SK-N-SH treated with all-trans-retinoic acid at 6 μM for 48 hours (cell line): ENCODE measurements around the gene NKX6-2.

Experiments
- ATAC-seq: fragments of 200-7000 bp; cut with Tn5 transposase; 3 replicates; pipeline ENCODE4 v1.9.1; 2020; ENCODE audit warnings: mild to moderate bottlenecking, moderate library complexity
- ARNTL ChIP-seq: fragments of 450-650 bp; formaldehyde crosslinking; IDR thresholded peaks from 2 replicates; pipeline ENCODE4 v1.5.0; 2020; ENCODE audit warnings: low read depth, mild to moderate bottlenecking, moderate library complexity, borderline replicate concordance
- BACH2 ChIP-seq: fragments of 250-450 bp; sonication (Bioruptor Pico); IDR thresholded peaks from 2 replicates; pipeline ENCODE4 v1.9.0; 2021; ENCODE audit warnings: mild to moderate bottlenecking, borderline replicate concordance
- CSDC2 ChIP-seq: fragments of 250-450 bp; sonication (Bioruptor Pico); IDR thresholded peaks from 2 replicates; pipeline ENCODE4 v1.5.0; 2020; ENCODE audit warnings: mild to moderate bottlenecking, moderate library complexity
- ESRRG ChIP-seq: fragments of 250-450 bp; sonication (Bioruptor Pico); IDR thresholded peaks from 2 replicates; pipeline ENCODE4 v1.6.1; 2021; ENCODE audit warnings: mild to moderate bottlenecking
- GLIS3 ChIP-seq: fragments of 250-450 bp; sonication (Bioruptor Pico); IDR thresholded peaks from 2 replicates; pipeline ENCODE4 v1.5.0; 2020; ENCODE audit warnings: mild to moderate bottlenecking, moderate library complexity
- ISL1 ChIP-seq: fragments of 250-450 bp; sonication (Bioruptor Pico); IDR thresholded peaks from 2 replicates; pipeline ENCODE4 v2.1.2; 2022; ENCODE audit warnings: mild to moderate bottlenecking, moderate library complexity
- OSR1 ChIP-seq: fragments of 250-450 bp; sonication (Bioruptor Pico); IDR thresholded peaks from 2 replicates; pipeline ENCODE4 v1.8.0; 2022; ENCODE audit warnings: moderate library complexity, mild to moderate bottlenecking, inconsistent platforms
- PPARA ChIP-seq: fragments of 250-450 bp; sonication (Bioruptor Pico); IDR thresholded peaks from 2 replicates; pipeline ENCODE4 v1.5.0; 2020; ENCODE audit warnings: mild to moderate bottlenecking, borderline replicate concordance
- RARB ChIP-seq: fragments of 250-450 bp; sonication (Bioruptor Pico); IDR thresholded peaks from 2 replicates; pipeline ENCODE4 v1.8.0; 2021; ENCODE audit warnings: mild to moderate bottlenecking, moderate library complexity
- SNAI2 ChIP-seq: fragments of 250-450 bp; sonication (Bioruptor Pico); IDR thresholded peaks from 2 replicates; pipeline ENCODE4 v1.5.0; 2020; ENCODE audit warnings: mild to moderate bottlenecking, moderate library complexity
- TCF4 ChIP-seq: fragments of 250-450 bp; sonication (Bioruptor Pico); IDR thresholded peaks from 2 replicates; pipeline ENCODE4 v1.8.0; 2021; ENCODE audit warnings: mild to moderate bottlenecking, moderate library complexity, borderline replicate concordance
- TOX ChIP-seq: fragments of 250-450 bp; sonication (Bioruptor Pico); IDR thresholded peaks from 2 replicates; pipeline ENCODE4 v1.8.0; 2021; ENCODE audit warnings: mild to moderate bottlenecking, moderate library complexity, borderline replicate concordance
- ZC3H10 ChIP-seq: fragments of 250-450 bp; sonication (Bioruptor Pico); IDR thresholded peaks from 2 replicates; pipeline ENCODE4 v1.5.1; 2021; ENCODE audit warnings: mild to moderate bottlenecking, moderate library complexity
- ZFP3 ChIP-seq: fragments of 250-450 bp; sonication (Bioruptor Pico); IDR thresholded peaks from 2 replicates; pipeline ENCODE4 v1.5.0; 2020; ENCODE audit warnings: mild to moderate bottlenecking, moderate library complexity
- ZFP30 ChIP-seq: fragments of 450-650 bp; formaldehyde crosslinking; IDR thresholded peaks from 2 replicates; pipeline ENCODE4 v1.5.0; 2022; ENCODE audit warnings: mild to moderate bottlenecking, moderate library complexity
- ZNF565 ChIP-seq: fragments of 450-650 bp; formaldehyde crosslinking; conservative IDR thresholded peaks from 2 replicates; pipeline ENCODE4 v1.5.0; 2020; ENCODE audit warnings: low read depth, mild to moderate bottlenecking, moderate library complexity
- ZNF70 ChIP-seq: fragments of 450-650 bp; formaldehyde crosslinking; IDR thresholded peaks from 2 replicates; pipeline ENCODE4 v1.5.0; 2020; ENCODE audit warnings: mild to moderate bottlenecking, moderate library complexity
- ZNF8 ChIP-seq: fragments of 450-650 bp; formaldehyde crosslinking; IDR thresholded peaks from 2 replicates; pipeline ENCODE4 v1.5.0; 2020; ENCODE audit warnings: mild to moderate bottlenecking, moderate library complexity
- TF ChIP-seq, protein P1 (sequence below): fragments of 250-450 bp; sonication (Bioruptor Pico); IDR thresholded peaks from 2 replicates; pipeline ENCODE4 v1.8.0; 2020; ENCODE audit warnings: mild to moderate bottlenecking, moderate library complexity, borderline replicate concordance
- TF ChIP-seq, protein P2 (sequence below): fragments of 250-450 bp; sonication (Bioruptor Pico); IDR thresholded peaks from 2 replicates; pipeline ENCODE4 v1.8.0; 2021; ENCODE audit warnings: low read depth, mild to moderate bottlenecking, moderate library complexity, borderline replicate concordance
- TF ChIP-seq, protein P3 (sequence below): fragments of 250-450 bp; sonication (Bioruptor Pico); IDR thresholded peaks from 2 replicates; pipeline ENCODE4 v1.5.1; 2020; ENCODE audit warnings: low read depth, mild to moderate bottlenecking, moderate library complexity
- TF ChIP-seq, protein P4 (sequence below): fragments of 250-450 bp; sonication (Bioruptor Pico); IDR thresholded peaks from 2 replicates; pipeline ENCODE4 v1.5.0; 2020; ENCODE audit warnings: mild to moderate bottlenecking, moderate library complexity
- TF ChIP-seq, protein P5 (sequence below): fragments of 250-450 bp; sonication (Bioruptor Pico); IDR thresholded peaks from 2 replicates; pipeline ENCODE4 v1.5.1; 2021; ENCODE audit warnings: mild to moderate bottlenecking, moderate library complexity

Gene NKX6-2

DNA sequence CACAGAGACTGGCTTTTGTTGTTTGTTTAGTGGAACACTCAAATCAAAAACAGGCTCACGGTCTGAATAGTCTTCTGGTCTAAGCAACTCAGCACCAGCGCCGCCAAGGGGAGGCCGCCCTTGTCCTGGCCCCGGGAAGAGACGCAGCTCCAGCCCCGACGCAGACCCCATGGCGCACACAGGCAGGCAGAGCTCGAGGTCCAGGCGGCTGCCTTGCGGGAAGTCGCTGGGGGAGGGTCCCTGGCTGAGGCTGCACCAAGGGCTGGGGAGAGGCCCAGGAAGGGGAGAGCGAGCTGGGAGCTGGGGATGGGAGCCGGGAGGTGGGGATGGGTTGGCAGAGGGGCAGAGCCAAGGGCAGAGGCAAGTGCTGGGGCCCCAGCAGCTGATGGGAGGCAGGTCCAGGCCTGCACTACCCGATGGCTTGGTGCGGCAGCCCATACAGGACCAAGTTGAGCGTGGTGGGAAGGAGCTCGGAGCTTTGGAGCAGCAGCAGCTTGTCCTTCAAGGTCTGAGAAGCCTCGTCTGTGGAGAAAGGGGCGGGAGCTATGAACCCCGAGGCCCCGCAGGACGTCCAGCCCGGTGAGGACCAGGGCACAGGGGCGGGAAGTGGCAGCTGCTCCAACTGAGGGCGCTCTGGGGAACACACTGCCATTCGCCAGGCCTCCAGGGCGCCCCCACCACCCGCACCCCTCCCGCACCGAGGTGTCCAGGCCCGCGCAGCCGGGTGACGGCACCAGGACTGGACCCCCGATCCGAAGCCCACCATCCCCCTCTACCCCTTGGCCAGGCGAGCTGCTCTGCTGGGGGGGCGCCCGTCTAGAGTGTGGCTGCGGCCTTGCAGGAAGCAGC, 22.7 kb upstream of the NKX6-2 start:
- TF ChIP-seq TCF4 (CRISPR knock-in tag), result no peak
- TF ChIP-seq OSR1, result no peak
- no peak for TF ChIP-seq ISL1 (CRISPR knock-in tag)
- TF ChIP-seq BACH2 (CRISPR knock-in tag), result no peak
- no peak for TF ChIP-seq ZNF565 (CRISPR knock-in tag)
- TF ChIP-seq ZFP30 (CRISPR knock-in tag), result no peak
- TF ChIP-seq PPARA (CRISPR knock-in tag), result no peak
- TF ChIP-seq, protein P1, sequence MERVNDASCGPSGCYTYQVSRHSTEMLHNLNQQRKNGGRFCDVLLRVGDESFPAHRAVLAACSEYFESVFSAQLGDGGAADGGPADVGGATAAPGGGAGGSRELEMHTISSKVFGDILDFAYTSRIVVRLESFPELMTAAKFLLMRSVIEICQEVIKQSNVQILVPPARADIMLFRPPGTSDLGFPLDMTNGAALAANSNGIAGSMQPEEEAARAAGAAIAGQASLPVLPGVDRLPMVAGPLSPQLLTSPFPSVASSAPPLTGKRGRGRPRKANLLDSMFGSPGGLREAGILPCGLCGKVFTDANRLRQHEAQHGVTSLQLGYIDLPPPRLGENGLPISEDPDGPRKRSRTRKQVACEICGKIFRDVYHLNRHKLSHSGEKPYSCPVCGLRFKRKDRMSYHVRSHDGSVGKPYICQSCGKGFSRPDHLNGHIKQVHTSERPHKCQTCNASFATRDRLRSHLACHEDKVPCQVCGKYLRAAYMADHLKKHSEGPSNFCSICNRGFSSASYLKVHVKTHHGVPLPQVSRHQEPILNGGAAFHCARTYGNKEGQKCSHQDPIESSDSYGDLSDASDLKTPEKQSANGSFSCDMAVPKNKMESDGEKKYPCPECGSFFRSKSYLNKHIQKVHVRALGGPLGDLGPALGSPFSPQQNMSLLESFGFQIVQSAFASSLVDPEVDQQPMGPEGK (CRISPR knock-in tag), result no peak
- TF ChIP-seq RARB (CRISPR knock-in tag), result no peak
- no peak for TF ChIP-seq GLIS3 (CRISPR knock-in tag)
- TF ChIP-seq TOX, result no peak
- TF ChIP-seq ZFP3, result no peak
- TF ChIP-seq CSDC2 (CRISPR knock-in tag), result no peak
- TF ChIP-seq, protein P2, sequence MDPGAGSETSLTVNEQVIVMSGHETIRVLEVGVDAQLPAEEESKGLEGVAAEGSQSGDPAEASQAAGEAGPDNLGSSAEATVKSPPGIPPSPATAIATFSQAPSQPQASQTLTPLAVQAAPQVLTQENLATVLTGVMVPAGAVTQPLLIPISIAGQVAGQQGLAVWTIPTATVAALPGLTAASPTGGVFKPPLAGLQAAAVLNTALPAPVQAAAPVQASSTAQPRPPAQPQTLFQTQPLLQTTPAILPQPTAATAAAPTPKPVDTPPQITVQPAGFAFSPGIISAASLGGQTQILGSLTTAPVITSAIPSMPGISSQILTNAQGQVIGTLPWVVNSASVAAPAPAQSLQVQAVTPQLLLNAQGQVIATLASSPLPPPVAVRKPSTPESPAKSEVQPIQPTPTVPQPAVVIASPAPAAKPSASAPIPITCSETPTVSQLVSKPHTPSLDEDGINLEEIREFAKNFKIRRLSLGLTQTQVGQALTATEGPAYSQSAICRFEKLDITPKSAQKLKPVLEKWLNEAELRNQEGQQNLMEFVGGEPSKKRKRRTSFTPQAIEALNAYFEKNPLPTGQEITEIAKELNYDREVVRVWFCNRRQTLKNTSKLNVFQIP, result no peak
- TF ChIP-seq, protein P3, sequence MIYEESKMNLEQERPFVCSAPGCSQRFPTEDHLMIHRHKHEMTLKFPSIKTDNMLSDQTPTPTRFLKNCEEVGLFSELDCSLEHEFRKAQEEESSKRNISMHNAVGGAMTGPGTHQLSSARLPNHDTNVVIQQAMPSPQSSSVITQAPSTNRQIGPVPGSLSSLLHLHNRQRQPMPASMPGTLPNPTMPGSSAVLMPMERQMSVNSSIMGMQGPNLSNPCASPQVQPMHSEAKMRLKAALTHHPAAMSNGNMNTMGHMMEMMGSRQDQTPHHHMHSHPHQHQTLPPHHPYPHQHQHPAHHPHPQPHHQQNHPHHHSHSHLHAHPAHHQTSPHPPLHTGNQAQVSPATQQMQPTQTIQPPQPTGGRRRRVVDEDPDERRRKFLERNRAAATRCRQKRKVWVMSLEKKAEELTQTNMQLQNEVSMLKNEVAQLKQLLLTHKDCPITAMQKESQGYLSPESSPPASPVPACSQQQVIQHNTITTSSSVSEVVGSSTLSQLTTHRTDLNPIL (CRISPR knock-in tag), result no peak
- TF ChIP-seq, protein P4, sequence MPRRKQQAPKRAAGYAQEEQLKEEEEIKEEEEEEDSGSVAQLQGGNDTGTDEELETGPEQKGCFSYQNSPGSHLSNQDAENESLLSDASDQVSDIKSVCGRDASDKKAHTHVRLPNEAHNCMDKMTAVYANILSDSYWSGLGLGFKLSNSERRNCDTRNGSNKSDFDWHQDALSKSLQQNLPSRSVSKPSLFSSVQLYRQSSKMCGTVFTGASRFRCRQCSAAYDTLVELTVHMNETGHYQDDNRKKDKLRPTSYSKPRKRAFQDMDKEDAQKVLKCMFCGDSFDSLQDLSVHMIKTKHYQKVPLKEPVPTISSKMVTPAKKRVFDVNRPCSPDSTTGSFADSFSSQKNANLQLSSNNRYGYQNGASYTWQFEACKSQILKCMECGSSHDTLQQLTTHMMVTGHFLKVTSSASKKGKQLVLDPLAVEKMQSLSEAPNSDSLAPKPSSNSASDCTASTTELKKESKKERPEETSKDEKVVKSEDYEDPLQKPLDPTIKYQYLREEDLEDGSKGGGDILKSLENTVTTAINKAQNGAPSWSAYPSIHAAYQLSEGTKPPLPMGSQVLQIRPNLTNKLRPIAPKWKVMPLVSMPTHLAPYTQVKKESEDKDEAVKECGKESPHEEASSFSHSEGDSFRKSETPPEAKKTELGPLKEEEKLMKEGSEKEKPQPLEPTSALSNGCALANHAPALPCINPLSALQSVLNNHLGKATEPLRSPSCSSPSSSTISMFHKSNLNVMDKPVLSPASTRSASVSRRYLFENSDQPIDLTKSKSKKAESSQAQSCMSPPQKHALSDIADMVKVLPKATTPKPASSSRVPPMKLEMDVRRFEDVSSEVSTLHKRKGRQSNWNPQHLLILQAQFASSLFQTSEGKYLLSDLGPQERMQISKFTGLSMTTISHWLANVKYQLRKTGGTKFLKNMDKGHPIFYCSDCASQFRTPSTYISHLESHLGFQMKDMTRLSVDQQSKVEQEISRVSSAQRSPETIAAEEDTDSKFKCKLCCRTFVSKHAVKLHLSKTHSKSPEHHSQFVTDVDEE, result no peak
- TF ChIP-seq ESRRG (CRISPR knock-in tag), result no peak
- no peak for TF ChIP-seq ZC3H10 (CRISPR knock-in tag)
- ATAC-seq, result no peak

DNA sequence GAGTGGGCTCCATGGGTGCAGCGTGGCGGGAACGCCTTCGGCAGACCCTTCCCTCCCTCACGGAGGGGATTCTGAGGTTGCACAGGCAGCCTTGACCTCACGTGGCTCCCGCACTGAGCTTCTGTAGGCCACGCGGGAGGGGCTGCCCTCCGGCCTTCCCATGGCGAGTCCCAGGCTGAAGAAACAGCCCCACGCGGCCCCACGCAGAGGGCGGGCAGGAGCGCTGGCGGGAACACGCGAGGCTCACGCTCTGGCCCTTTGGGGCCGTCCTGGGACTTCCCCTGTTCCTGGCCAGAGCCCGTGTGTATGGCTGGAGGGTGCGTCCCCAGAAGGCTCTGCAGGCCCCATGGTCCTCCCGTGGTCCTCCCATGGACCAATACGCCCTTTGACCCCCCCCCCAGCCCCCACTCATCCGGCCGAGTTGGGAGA, 21.7 kb upstream of the NKX6-2 start:
- ATAC-seq, result no peak
- TF ChIP-seq, protein P3 (CRISPR knock-in tag), result no peak
- TF ChIP-seq, protein P2, result no peak
- TF ChIP-seq ZNF70 (CRISPR knock-in tag) (no peak), ZNF8 (no peak), PPARA (CRISPR knock-in tag) (no peak), TCF4 (CRISPR knock-in tag) (no peak), ESRRG (CRISPR knock-in tag) (no peak), ARNTL (CRISPR knock-in tag) (no peak), BACH2 (CRISPR knock-in tag) (no peak), ZFP3 (no peak), ZFP30 (CRISPR knock-in tag) (no peak), CSDC2 (CRISPR knock-in tag) (no peak), SNAI2 (CRISPR knock-in tag) (no peak), GLIS3 (CRISPR knock-in tag) (no peak), TOX (no peak)
- TF ChIP-seq, protein P4, result no peak
- TF ChIP-seq, protein P5, sequence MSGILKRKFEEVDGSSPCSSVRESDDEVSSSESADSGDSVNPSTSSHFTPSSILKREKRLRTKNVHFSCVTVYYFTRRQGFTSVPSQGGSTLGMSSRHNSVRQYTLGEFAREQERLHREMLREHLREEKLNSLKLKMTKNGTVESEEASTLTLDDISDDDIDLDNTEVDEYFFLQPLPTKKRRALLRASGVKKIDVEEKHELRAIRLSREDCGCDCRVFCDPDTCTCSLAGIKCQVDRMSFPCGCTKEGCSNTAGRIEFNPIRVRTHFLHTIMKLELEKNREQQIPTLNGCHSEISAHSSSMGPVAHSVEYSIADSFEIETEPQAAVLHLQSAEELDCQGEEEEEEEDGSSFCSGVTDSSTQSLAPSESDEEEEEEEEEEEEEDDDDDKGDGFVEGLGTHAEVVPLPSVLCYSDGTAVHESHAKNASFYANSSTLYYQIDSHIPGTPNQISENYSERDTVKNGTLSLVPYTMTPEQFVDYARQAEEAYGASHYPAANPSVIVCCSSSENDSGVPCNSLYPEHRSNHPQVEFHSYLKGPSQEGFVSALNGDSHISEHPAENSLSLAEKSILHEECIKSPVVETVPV (CRISPR knock-in tag), result no peak
- TF ChIP-seq, all 23 proteins: peak for 0
